AG09309 (cell line): ENCODE data around the gene PC.
"Not testable (repeated sequence)": the region's sequence is repeated elsewhere in the genome, so short reads cannot be mapped to it uniquely, and the experiment has no call there.

ENCODE experiments used
- DNase-seq: peaks from one replicate; pipeline ENCODE4 v3.0.0-alpha.2; 2010; ENCODE audit warnings: low read depth
- H3K4me3 ChIP-seq: 2 replicates; pipeline ENCODE4 v1.5.1; 2011; ENCODE audit warnings: mild to moderate bottlenecking, low read depth, low read length, moderate library complexity; ENCODE audit not compliant: control insufficient read depth
- CTCF ChIP-seq: IDR thresholded peaks from 2 replicates; pipeline ENCODE4 v1.5.1; 2011; ENCODE audit warnings: mild to moderate bottlenecking, low read depth, low read length, inconsistent platforms; ENCODE audit not compliant: insufficient read depth, control insufficient read depth; ENCODE audit errors: missing control alignments

The PC gene

GRCh38 chr11:66962801-66963200, 4.6 kb upstream of the PC start:
- no peak for DNase-seq
- no peak overlapping the region for H3K4me3 ChIP-seq
- no peak for TF ChIP-seq CTCF

DNA sequence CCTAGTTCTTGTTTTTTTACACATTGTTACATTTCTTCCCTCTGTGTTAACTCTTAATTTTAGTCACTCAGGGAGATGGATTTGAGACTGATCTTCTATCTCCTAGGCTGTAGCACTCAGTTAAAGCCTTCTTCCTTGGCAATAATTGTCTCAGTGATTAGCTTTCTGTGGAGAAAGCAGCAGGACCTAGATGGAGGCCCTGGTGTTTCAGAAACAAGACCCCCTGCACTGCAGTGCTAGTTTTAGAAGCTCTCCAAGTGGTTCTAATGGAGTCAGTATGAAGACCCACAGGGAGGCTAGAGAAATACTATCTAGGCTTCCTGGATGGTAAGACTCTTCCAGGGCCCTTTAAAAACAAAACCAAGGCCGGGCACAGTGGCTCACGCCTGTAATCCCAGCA, 4.1 kb upstream of the PC start:
- H3K4me3 ChIP-seq, result no peak overlapping the region
- no peak for TF ChIP-seq CTCF
- no peak for DNase-seq

GRCh38 chr11:66961691-66962213, 3.6 kb upstream of the PC start:
- H3K4me3 ChIP-seq, DNase-seq: not testable (repeated sequence)

DNA sequence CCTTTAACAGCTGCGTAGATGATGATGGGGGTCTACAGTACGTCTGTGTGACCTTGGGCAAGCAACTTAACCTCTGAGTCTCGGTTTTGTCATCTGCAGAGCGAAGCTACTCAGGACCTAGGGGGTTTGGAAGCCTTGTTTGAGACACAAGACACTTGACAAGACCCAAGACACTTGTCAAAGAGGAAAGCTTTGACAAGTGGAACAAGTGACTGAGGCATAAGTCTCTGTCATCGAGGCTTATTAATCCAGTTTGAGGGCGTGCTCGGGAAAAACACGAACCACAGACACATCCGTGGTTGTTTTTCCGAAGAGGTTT, 732 bp upstream of the PC start:
- TF ChIP-seq CTCF, result no peak
- DNase-seq, result no peak
- H3K4me3 ChIP-seq, result peak overlapping the region; percentile 9; the same call in 1 of the 2 replicates

DNA sequence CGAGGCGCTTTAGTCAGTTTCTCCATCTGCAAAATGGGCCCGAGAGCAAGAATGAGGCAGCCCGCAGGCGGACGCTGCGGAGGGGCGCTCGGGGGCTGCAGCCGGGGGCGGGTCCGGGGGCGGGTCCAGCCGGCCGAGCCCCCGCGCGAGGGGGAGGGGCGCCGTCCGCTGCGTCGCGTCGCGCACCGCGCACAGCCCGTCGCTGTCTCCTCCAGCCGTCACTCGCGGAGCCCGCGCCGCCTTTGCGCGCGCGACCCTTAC, 282 bp downstream of the PC start:
- DNase-seq, result no peak
- no peak for TF ChIP-seq CTCF
- H3K4me3 ChIP-seq, result peak overlapping the region; percentile 50

DNA sequence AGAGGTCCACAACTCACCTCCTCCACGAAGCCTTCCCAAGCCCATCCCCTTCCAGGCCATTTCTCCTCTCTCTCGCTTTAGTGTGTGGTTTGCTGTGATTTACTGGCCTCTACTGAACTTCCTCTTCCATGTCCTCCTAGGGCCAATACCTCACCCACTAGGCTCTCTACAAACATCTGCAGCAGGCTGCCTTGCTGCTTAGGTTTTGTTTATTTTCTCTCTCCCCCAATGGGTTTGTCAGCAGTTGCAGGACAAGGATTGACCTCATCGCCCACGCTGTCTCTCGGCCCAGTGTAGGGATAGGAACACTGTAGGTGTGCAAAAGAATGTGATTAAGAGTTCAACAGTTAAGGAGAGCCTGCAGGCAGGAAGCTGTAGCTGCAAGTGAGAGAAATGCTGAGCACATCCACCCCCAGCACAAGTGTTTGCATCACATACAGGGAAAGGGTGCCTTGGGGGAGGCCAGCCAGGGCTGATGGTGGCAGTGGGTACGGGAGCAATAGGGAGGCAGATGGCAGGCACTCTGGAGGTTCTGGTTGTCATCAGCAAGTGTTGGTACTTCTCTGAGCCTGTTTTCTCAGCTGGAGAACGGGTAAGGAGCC, 1.4 kb downstream of the PC start:
- peak; percentile 17 for TF ChIP-seq CTCF
- DNase-seq, result no peak
- H3K4me3 ChIP-seq, result no peak overlapping the region

DNA sequence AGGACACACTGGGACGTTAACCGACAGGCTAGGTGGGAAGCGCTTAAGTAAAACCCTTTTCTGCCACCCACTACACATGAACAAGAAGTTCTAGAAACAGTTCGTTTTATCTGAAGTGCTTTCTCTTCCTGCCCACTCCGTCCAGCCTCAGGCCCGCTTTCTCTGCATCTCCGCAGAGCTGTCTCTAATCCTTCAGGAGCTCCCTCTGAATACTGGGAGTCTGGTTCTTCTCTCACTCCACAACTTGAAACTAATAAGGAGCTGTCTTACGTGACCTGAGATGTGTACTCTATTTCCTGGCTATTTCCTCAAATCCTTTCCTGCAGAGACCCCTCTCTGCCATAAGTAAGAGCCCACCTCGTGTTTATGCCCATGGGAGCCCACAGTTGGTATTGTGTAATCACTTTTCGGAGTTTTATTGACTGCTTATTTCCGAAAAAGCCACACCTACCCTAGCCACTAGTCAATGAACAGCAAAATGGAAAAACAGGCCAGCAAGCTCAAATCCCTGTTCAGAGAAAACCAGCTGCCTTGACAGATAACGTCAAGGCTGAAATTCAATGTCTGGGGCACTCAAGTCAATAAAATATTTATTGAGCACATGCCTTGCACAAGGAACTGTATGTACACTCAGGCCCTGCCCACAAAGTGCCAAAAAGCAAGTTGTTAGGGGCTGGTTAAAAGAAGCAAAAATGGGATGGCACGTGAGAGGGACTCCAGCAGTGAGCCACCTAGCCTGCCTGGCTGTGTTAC, 4.9 kb downstream of the PC start:
- no peak overlapping the region for H3K4me3 ChIP-seq
- DNase-seq, result no peak
- TF ChIP-seq CTCF, result no peak
